Dedifferentiated amniotic fluid mesenchymal stem cell (primary cell): ENCODE data around the gene UTP14C.
"Not testable (repeated sequence)": the region's sequence is repeated elsewhere in the genome, so short reads cannot be mapped to it uniquely, and the experiment has no call there.

Experiments
- DNase-seq: peaks from one replicate; pipeline ENCODE4 v3.0.0-alpha.2; 2016; ENCODE audit errors: extremely low spot score

The UTP14C gene, protein sequence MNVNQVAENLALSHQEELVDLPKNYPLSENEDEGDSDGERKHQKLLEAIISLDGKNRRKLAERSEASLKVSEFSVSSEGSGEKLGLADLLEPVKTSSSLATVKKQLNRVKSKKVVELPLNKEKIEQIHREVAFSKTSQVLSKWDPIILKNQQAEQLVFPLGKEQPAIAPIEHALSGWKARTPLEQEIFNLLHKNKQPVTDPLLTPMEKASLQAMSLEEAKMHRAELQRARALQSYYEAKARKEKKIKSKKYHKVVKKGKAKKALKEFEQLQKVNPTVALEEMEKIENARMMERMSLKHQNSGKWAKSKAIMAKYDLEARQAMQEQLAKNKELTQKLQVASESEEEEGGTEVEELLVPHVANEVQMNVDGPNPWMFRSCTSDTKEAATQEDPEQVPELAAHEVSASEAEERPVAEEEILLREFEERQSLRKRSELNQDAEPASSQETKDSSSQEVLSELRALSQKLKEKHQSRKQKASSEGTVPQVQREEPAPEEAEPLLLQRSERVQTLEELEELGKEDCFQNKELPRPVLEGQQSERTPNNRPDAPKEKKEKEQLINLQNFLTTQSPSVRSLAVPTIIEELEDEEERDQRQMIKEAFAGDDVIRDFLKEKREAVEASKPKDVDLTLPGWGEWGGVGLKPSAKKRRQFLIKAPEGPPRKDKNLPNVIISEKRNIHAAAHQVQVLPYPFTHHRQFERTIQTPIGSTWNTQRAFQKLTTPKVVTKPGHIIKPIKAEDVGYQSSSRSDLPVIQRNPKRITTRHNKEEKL

DNA sequence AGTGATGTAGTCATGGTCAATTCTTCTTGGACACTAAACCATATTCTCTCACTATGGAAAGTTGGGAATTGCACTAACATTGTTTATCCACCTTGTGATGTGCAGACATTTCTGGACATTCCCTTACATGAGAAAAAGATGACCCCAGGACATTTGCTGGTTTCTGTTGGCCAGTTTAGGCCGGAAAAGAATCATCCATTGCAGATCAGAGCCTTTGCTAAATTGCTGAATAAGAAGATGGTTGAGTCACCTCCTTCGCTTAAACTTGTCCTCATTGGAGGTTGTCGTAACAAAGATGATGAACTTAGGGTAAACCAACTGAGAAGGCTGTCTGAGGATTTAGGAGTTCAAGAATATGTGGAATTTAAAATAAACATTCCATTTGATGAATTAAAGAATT lies at the start of gene UTP14C:
Gene UTP14C (plus strand): TSS at position 211 of the 400 bp plus-strand sequence. CDS start 4,114 bp downstream, outside the sequence.
- no peak for DNase-seq

DNA sequence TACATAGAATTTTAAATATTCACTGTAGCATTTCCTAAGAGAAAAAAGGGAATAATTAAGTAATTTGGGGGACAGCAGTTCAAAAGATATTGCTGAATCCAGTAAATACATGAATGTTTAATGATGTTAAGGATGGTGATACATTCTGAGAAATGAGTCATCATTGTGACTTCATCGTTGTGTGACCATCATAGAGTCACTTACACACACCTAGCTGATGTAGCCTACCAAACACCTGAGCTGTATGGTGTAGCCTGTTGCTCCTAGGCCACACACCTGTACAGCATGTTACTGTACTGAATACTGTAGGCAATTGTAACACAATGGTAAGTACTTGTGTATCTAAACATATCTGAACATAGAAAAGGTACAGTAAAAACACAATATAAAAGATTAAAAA lies 48.1 kb upstream of the UTP14C start:
- DNase-seq = no peak

DNA sequence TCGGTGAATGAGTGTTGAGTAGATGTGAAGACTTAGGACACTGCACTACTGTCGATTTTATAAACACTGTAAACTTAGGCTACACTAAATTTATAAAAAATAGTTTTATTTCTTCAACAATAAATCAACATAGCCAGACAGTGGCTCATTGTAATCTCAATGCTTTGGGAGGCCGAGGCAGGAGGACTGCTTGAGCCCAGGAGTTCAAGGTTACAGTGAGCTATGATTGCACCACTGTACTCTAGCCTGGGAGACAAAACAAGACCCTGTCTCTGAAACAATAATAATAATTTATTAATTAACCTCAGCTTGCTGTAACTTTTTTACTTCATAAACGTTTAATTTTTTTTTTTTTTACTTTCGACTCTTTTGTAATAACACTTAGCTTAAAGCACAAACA lies 47.6 kb upstream of the UTP14C start:
- no peak for DNase-seq

DNA sequence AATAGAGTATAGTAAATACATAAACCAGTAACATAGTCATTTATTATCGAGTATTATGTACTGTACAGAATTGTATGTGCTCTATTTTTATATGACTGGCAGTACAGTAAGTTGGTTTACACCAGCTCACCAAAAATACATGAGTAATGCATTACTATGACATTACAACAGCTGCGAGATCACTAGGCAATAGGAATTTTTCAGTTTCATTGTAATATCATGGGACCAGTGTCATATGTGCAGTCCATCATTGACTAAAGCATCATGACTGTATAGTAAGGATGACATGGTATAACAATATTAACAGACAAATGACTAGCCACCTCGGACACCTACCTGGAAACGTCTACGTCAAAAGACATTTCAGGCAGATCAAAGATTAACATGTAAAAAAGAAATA lies 46.9 kb upstream of the UTP14C start:
- DNase-seq = no peak

DNA sequence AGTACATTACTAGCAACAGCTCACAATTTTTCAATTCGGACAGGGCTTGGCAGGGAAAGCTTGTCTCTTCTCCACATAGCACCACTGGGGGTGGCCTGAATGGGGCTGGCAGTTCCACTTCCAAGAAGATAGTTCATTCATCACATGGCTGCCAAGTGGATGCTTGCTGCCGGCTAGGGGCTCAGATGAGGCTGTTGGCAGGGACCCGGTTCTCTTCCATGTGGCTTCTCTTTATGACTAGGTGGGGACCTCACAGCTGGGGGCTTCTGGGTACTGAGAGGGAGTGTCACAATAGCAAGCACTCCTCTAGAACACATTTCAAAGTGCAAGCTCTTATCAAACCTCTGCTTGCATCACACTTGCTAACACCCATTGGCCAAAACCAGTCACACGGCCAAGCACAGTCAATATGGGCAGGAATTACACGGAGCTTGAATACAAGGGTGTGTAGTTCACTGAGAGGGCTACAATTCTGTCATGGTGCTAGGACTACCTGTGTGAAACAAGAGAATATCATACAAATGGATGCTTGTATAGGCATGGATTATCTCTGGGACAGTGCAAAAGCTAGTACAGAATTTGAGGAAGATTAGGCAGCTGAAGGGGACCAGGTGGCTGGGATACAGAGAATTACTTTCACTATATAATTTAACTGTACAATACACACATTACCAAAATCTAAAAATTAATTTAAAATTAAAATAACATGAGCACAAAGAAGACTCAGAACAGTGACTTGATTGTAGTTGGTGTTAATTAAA lies 45.5 kb upstream of the UTP14C start:
- DNase-seq = no peak

DNA sequence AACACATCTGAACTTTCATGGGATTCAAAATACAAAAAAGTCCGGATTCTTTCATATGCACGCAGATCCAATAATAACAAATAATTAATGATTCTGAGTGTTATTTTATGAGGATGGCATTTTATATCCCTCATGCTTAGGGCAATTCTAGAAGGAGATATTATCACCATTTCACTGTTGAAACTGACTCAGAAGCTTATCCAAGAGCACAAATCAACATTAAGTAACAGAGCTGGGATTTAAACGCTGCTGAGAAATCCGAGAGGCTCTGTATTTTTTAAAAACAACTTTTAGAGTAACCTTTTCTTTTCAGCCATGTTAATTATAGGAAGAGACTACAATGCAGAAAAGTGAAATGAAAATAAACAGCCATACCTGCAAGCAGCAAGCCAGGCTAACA lies 43.6 kb upstream of the UTP14C start:
- DNase-seq = no peak

DNA sequence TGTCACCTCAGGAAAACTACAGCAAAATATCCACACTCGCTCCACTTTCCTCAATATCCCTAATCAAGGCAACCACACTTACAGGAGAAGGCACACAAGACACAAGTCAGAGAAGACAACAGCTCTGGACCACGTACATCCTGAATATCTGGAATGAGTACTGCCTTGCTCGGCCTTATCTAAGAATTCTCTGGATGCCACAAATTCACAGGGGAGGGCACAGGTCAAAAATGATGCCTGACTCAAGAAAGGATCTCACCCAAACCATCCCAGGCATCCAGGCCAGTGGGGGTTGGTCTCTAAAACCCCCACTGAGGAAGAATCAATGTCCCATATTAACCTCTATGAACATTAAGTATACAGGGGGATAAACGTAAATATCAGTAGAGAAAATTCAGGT lies 43.1 kb upstream of the UTP14C start:
- no peak for DNase-seq

DNA sequence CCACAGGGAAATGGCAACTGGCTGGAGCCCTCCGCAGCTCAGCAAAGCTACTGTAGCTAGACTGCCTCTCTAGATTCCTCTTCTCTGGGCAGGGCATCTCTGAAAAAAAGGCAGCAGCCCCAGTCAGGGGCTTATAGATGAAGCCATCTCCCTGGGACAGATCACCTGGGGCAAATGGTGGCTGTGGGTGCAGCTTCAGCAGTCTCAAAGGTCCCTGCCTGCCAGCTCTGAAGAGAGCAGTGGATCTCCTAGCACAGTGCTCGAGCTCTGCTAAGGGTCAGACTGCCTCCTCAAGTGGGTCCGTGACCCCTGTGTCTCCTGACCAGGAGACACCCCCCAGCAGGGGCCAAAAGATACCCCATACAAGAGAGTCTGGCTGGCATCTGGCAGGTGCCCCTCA lies 41.2 kb upstream of the UTP14C start:
- DNase-seq = not testable (repeated sequence)

DNA sequence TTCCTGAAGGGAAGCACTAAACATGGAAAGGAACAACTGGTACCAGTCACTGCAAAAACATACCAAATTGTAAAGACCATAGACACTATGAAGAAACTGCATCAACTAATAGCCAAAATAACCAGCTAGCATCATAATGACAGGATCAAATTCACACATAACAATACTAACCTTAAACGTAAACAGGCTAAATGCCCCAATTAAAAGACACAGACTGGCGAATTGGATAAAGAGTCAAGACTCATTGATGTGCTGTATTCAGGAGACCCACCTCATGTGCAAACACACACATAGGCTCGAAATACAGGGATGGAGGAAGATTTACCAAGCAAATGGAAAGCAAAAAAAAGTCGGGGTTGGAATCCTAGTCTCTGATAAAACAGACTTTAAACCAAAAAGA lies 39.6 kb upstream of the UTP14C start:
- DNase-seq = not testable (repeated sequence)

DNA sequence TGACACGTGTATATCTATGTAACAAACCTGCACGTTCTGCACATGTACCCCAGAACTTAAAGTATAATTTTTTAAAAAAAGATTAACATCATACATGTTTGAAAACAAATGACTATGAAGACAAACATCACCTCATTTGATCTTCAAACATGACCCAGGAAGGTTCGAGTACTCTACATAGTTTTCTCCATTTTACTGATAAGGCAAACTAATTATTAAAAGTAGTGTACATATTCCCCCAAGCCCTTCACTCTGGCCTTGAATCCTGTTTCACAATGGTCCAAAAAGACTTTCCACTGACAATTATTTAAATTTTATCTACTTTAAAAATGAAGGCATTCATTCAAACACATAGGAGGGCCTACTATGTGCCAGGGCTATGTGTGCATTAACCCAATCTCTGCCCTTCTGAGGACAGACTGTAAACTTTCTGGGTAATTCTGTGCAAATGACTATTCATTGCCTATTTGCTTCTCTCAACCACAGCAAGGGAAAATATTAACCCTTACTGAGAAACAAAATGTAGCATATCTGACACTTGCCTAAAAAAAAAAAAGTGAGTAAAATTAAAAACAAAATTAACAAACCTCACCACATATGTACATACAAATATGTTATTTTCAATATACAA lies 35.4 kb upstream of the UTP14C start:
- no peak for DNase-seq

DNA sequence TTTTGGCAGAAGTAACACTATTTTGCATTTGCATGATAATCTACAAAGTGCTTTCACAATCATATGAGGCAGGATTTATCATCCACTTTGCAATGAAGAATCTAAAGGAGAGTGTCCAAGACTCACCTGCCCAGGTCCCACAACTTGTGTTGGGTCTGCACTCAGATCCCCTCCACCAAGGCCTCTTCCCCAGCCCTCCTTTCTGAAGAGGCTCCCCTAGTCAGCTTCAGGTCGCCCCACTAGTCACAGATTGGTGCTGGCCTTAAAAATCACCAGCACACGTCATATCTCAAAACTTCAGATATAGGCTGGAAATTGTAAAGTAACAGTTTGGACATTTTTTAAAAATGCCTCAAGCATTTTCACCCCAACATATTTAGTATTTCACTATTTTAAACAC lies 30.8 kb upstream of the UTP14C start:
- DNase-seq = no peak

DNA sequence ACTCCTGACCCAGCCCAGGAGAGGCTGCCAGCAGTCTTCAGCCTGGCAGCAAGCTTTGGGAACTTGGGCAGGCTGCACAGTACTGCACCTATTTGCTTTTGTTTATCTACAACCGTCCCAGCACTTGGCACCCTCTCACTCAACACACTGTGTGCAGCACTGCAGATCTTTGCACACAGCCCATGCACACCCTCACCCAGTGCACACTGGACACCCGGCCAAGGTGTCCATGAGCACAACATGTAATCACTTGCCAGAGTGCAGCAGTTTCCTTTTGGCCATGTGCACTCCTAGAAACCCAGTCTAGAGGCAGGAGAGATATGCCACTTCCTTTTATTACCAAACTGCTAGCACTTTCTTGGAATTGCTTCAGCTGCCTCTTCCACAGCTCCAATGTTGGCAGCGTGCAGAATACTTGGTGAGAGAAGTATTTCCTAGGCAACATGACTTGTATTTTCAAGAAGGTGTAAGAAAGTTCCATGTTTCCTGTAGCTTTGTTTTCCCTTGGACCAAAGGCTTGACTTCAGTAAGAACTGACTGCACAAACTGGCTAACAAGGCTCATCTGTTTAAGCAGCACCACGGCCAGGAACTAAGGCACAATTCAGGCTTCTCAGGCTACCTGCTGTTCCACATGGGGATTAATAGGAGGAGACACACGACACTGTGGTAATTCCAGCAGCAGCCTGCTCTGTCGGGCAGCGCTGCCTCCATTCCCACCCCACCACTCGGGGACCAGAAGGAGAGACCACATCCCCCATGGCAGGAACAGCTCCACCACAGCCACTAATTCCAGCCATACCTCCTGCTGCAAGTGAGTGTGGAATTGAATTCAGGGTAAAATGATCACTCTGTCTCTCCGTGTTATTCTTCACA lies 28.6 kb upstream of the UTP14C start:
- no peak for DNase-seq

DNA sequence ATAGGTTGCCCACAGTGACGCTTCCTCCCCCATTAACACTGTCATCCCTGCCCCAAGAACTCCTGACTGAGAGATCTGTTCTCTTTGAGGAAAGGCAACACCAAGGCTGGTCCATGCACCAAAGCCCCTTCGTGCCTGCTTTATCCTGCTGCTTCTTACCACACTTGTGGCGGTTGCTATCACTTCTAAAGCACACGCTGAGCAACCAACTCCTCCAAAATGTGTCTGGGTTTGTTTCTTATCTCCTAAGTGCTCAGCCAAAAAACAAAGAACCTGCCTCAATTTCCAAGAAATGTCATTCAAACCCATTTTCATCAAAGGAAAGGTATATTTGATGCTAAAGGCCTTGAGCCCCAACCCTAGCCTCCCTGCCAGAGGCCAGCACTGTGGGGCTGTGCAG lies 27.9 kb upstream of the UTP14C start:
- DNase-seq = no peak

DNA sequence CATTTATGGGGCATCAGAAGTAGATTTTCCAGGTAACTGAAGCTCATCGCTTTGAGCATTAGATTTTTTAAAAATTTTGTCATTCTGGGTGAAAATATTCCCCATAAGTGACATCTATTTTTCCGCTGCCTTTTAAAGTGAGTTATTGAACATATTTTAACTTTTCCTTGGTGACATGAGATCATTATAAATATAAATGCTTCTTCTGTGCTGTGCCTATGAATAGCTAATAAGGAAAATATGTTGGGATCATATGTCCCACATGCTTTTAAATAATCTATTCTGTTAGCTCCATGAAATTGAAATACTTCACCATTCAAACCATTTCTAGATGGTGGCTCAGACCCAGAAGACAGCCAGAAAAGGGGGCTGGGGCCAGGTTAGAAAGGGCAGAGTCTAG lies 27.3 kb upstream of the UTP14C start:
- no peak for DNase-seq

DNA sequence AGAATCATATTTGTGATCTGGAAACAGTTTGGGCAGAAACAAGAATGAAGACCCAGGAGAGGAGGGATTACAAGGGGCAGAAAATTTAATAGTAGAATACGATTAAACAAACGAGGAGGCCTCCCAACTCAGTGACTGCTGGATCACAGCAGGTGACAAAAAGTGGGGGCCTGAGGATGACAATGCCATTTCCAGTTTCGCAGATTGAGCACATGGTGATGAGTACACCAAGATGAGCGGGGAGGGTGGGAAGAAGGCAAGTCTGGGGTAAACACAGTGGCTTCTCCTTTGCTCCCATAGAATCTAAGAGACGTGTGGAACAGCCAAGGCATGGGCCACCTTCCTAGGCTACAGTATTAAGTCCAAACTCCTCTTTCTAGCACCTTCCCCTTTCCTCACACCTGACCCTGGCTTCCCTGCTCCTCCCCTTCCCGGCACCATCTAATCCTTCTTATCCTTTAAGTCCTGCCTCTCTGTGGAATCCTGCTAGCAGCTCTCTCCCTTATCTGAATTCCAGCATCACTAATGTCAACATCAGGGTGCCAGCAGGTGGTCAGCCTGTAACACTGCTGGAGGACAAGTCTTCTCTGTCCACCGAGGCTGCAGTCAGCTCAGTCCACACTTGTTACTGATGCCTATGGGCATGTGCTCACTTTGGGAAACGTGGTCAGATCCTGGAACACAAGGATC lies 26.7 kb upstream of the UTP14C start:
- no peak for DNase-seq

DNA sequence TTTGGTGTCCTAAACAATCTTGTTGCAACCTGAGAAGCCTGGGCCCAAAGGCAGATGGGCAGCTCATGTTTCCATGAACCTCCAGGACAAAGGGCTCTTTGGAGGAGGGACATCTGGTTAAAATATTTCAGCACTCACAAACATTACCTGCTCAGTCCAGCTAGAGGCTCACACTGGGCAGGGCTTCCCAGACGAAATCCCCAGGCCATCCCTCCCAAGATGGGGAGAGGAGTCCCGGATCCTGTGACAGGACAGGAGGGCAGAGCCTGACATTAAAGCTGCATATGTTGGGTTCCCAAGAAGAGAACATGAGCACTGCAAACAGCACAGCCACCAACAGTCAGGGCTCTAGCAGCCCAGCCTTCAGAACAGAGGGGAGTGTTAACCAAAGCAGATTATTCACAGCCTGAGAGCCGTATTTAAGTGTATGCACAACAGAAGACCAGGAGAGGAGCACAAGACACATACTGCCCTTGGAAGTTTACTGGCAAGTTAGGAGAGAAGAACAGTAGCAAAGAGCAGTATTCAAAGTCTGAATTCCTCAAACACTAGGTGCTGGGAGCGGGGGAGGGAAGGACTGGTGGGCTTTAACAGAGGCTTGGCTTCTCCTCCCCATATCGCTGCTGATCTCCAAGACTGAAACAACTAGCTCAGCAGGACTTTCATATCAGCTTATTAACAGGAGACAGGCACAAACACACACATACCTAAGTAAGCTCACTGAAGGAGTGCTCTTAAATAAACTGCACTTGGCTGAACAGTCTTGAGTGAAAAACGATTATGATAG lies 25.6 kb upstream of the UTP14C start:
- no peak for DNase-seq

DNA sequence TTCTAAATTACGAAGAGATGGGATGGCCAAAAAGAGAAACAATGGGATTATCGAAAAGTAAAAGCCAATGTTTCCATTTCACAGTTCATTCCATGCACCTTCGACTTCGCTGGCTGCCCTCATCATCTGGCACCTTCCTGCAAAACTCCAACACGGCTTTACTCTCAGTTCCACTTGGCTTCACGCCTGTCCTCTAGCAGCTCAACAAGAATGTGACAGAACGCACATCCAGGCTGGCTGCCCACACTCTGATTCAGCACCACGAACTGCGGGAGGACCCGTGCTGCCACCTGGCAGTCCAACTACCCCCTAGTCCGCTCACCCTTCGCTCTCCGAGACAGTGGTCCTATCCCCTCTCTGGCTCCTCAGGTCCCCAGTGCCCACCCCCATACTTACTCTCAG lies 25.0 kb upstream of the UTP14C start:
- no peak for DNase-seq

DNA sequence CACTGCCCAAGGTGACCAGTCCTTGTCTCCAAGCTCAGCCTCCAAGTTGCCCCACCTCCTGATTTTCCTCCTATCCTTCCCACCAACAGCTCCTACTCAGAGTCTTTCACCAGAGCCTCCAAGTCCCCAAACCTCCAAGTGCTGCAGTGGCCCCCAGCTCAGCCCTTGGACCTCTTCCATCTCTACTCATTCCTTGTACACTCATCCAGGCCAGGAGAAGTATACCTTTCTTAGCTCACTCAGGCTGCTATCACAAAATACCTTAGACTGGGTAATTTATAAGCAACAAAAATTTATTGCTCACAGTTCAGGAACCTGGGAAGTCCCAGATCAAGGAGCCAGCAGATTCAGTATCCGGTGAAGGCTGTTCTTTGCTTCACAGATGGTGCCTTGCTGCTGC lies 24.6 kb upstream of the UTP14C start:
- DNase-seq = no peak

DNA sequence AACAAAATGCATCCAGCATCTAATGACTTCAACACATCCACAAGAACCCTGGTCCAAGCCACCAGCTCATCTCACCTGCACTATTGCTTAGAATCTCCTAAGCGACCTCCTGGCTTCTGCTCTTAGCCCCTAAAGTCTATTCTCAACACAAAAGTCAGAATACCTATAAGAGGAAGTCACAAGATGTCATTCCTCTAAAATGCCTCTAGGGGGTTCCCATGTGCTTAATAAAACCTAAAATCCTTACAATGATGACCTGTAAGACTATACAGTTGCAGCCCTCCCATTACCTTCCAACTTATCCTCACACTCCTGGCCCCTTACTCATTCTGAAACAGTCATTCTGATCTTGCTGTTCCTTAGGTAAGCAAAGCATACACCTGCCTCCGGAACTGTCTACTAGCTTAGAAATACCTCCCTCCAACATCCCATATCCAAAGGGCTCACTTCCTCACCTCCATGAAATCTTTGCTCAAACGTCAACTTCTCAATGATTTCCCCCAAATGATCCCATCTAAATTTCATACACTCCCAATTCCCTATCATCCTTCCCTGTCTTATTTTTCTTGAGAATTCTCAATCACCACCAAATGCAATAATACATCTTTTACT lies 23.3 kb upstream of the UTP14C start:
- peak; percentile 48 for DNase-seq
